Measurements from ENCODE around the gene MYO5B. TPM values are rescaled to one million over a fixed set of nuclear protein-coding genes. Genes with fewer than 3 reads are reported as not detected.

MYO5B gene
- total and polyA plus RNA-seq, 2 of the 4 experiments (the other 2 are of a cell fraction), result 0.24 to 0.54 TPM

DNA sequence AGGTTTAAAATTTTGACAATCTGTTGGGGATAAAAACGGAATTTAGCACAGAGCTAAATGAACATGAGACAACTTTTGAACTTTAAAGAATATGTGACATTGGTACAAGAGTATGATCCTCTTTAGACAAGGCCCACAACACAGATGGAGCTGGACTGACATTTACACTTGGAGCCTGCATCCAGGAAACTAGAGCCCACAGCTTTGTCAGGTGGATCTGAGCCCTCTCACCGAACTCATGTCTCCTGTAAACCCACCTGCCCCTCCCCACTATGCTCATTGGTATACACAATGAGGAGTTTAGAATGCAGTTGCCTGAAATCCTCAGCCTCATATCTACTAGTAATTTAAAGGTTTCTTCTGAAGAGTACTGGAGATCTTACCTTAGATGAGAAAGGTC, 359.5 kb downstream of the MYO5B start:
- Histone ChIP-seq H3K9me1 (ENCODE audit: insufficient read depth, low read length) (peaks cover 10% of the 10 kb centered on the region; the same call in 1 of the 2 replicates), H3K4me1 (ENCODE audit: control insufficient read depth, insufficient read depth, low read length) (peaks cover 8% of the 10 kb centered on the region; the same call in 1 of the 2 replicates), H3K18ac (ENCODE audit: low read depth, low read length) (peak overlapping the region; percentile 64; the same call in 1 of the 2 replicates), H4K91ac (ENCODE audit: insufficient read depth, low read depth, low read length) (peak overlapping the region; percentile 50; the same call in 1 of the 2 replicates), H4K8ac (ENCODE audit: low read depth in 2 of 2, low read length in 2 of 2) (peak overlapping the region in 1 of 2 experiments; percentile 7; a peak in 2 of 4 replicates), H3K27ac (ENCODE audit: insufficient read depth, low read length) (peak overlapping the region; percentile 45; the same call in 1 of the 2 replicates), H2AK9ac (replicated peaks; ENCODE audit: low read depth, low read length, poor library complexity) (no peak overlapping the region), H3K79me1 (ENCODE audit: low read depth in 1 of 2, low read length in 2 of 2) (0 out of 4 replicates have a peak, but pooled peaks cover 0 to 2% of the 10 kb centered on the region in 2 experiments), H2BK20ac (ENCODE audit: low read depth, low read length) (peak overlapping the region; percentile 54), H3K56ac (ENCODE audit: extremely low read depth, insufficient read depth, low read length) (no peak overlapping the region), H2AK5ac (ENCODE audit: low read depth, low read length) (peak overlapping the region; percentile 65), H3K36me3 (ENCODE audit: control insufficient read depth, insufficient read depth, low read length) (no peaks in the 10 kb centered on the region), H2BK5ac (ENCODE audit: low read depth, low read length, poor library complexity, severe bottlenecking) (peak overlapping the region; percentile 43), H3K14ac (replicated peaks; ENCODE audit: low read depth, low read length) (peak overlapping the region; percentile 4; the same call in 1 of the 2 replicates), H2BK15ac (ENCODE audit: low read depth, low read length) (peak overlapping the region; percentile 24; the same call in 1 of the 3 replicates), H3K9ac (ENCODE audit: low read depth, low read length) (no peak overlapping the region), H3K4me3 (ENCODE audit: insufficient read depth, low read depth, low read length) (no peak overlapping the region), H3K27me3 (ENCODE audit: control insufficient read depth, insufficient read depth, low read length) (no peaks in the 10 kb centered on the region), H3K23ac (ENCODE audit: low read depth, low read length) (peak overlapping the region; percentile 21; the same call in 1 of the 2 replicates), H2AFZ (replicated peaks; ENCODE audit: low read length, poor library complexity) (no peak overlapping the region), H3K9me3 (ENCODE audit: control insufficient read depth, insufficient read depth, low read length) (peaks cover 2% of the 10 kb centered on the region; the same call in 1 of the 2 replicates), H2BK120ac (ENCODE audit: low read depth, low read length) (peak overlapping the region; percentile 73), H4K5ac (ENCODE audit: low read depth, low read length) (no peak overlapping the region; the same call in 1 of the 2 replicates), H3K4me2 (ENCODE audit: low read depth, low read length) (no peak overlapping the region), H3K4ac (ENCODE audit: low read depth, low read length) (peak overlapping the region; percentile 39), H4K20me1 (ENCODE audit: insufficient read depth, low read length) (no peaks in the 10 kb centered on the region)
- no CpG with 5 or more reads among the region's 2 CpGs for WGBS, 2 experiments (ENCODE audit: extremely low coverage in 2 of 2, insufficient read length in 1 of 2)
- BruUV-seq (replicated peaks), result no TSS peak
- ATAC-seq (ENCODE audit: low read depth) (0 out of 2 replicates have a peak, but pooled peaks have one; percentile 12), DNase-seq (no peak)
- intact Hi-C loops (cut with micrococcal nuclease) (loop anchor here (2.0 kb wide), 1 partner anchor 23 kb away; the partner anchor contains the start of gene ACAA2), dilution Hi-C loops (cut with HindIII; ENCODE audit: low sequenced_read_pairs, unreplicated experiment) (no loop called here), in situ Hi-C loops (cut with MboI; ENCODE audit: low sequenced_read_pairs) (no loop called here)
- ChIA-PET POLR2A (ENCODE audit: unreplicated experiment) (no interaction called here), CTCF (interaction anchor here (1.0 kb wide), 1 partner anchor 13 kb away, joined by 3 read pairs; no protein-coding TSS in a partner anchor)
- no peak for TF ChIP-seq CEBPB (IDR thresholded peaks at IDR 0.05; ENCODE audit: low read depth, low read length)
- no peak for TF ChIP-seq RFX5 (IDR thresholded peaks at IDR 0.05; ENCODE audit: low read depth, low read length)
- no peak for TF ChIP-seq FOS (IDR thresholded peaks at IDR 0.05; ENCODE audit: low read depth, low read length)
- no peak for TF ChIP-seq RAD21 (IDR thresholded peaks at IDR 0.05; ENCODE audit: low read length)
- TF ChIP-seq CTCF (conservative IDR thresholded peaks at IDR 0.05; ENCODE audit: low read depth, low read length), result no peak
- no peak for TF ChIP-seq MXI1 (IDR thresholded peaks at IDR 0.05; ENCODE audit: borderline replicate concordance, low read depth, low read length)
- no peak for TF ChIP-seq POLR2A (IDR thresholded peaks at IDR 0.05; ENCODE audit: low read depth, low read length)
- no peak for TF ChIP-seq RCOR1 (IDR thresholded peaks at IDR 0.05; ENCODE audit: insufficient replicate concordance, low read length)

Data from IMR-90 (cell line).